ENCODE data around the gene PCDHGB6.

GRCh38 chr5:141399555-141400258 is 8.1 kb upstream of the PCDHGB6 start:
- TF ChIP-seq POLR2A (IDR thresholded peaks at IDR 0.05): no peak
- TF ChIP-seq CTCF (IDR thresholded peaks at IDR 0.05): no peak
